GM12873 (cell line): ENCODE results near the gene ZNF593OS.

Experiments used
- CTCF ChIP-seq: IDR thresholded peaks from 2 replicates; pipeline ENCODE4 v1.5.1; 2012; ENCODE audit warnings: low read depth, mild to moderate bottlenecking, moderate library complexity, low read length, control low read depth; ENCODE audit not compliant: insufficient read depth; ENCODE audit errors: missing control alignments

Gene ZNF593OS

GRCh38 chr1:26190373-26190987, 18.8 kb upstream of the ZNF593OS start, which contains the start of gene CATSPER4:
CATSPER4 (plus strand) TSS chr1:26190602; CDS start chr1:26190628, 26 bp downstream.
- no peak for TF ChIP-seq CTCF

- TF ChIP-seq CTCF: no peak
Observed at GRCh38 chr1:26189751-26190275, 18.2 kb upstream of the ZNF593OS start.

GRCh38 chr1:26189331-26189730, 17.7 kb upstream of the ZNF593OS start:
- TF ChIP-seq CTCF: no peak

GRCh38 chr1:26188477-26188876, 16.8 kb upstream of the ZNF593OS start:
- no peak for TF ChIP-seq CTCF

GRCh38 chr1:26187882-26188281, 16.2 kb upstream of the ZNF593OS start:
- no peak for TF ChIP-seq CTCF

GRCh38 chr1:26184883-26185282, 13.3 kb upstream of the ZNF593OS start:
- TF ChIP-seq CTCF: no peak

- no peak for TF ChIP-seq CTCF
Observed at GRCh38 chr1:26184086-26184485, 12.5 kb upstream of the ZNF593OS start.
